HepG2 (cell line): ENCODE data around the gene TBC1D25. TPM values are rescaled to one million over a fixed set of nuclear protein-coding genes. Genes with fewer than 3 reads are reported as not detected.

Experiments
- ATAC-seq: fragments of 200-7000 bp; cut with Tn5 transposase; 3 replicates; pipeline ENCODE4 v1.9.1; 2020; ENCODE audit warnings: mild to moderate bottlenecking, moderate library complexity
- BruUV-seq: library from RNA; stranded (reverse); fragments of 400-500 nt; replicated peaks from 2 replicates; lab custom pipeline; 2021; lab: Mats Ljungman, UMichigan
- CTCF ChIA-PET: fragments of 300-600 bp; formaldehyde crosslinking; extraction: SDS; loops from one replicate; lab custom pipeline; 2021; ENCODE audit warnings: low total read pairs, inconsistent platforms, low intra/inter-chr PET ratio; lab: Yijun Ruan, JAX
- POLR2A ChIA-PET: fragments of 350-600 bp; sonication (Branson Sonifier 250); formaldehyde crosslinking; loops from one replicate; lab custom pipeline; 2020; ENCODE audit warnings: antibody characterized with exemption, inconsistent platforms; lab: Yijun Ruan, JAX
- DNase-seq: peaks from one replicate; pipeline ENCODE4 v3.0.0-alpha.2; 2015; ENCODE audit warnings: low spot score
- FAIRE-seq: peaks from 3 replicates; lab custom pipeline; 2011; peaks lifted over from hg19 to GRCh38; lab: Jason Lieb, UNC
- H2AFZ ChIP-seq: one replicate; pipeline ENCODE4 v1.6.1; 2011; ENCODE audit warnings: low read length, inconsistent platforms
- H3K27ac ChIP-seq: fragments of 300-600 bp; 3 replicates; pipeline ENCODE4 v1.8.0; 2011; ENCODE audit warnings: mixed run types, mild to moderate bottlenecking, mixed read lengths, low read length, inconsistent platforms; ENCODE audit not compliant: insufficient read depth; ENCODE audit errors: extremely low read length
- H3K27me3 ChIP-seq, 2 experiments: fragments of 200-600 bp in 1 of 2; 2 replicates in 1 of 2; 3 replicates in 1 of 2; pipeline versions ENCODE4 v1.6.0 to v1.8.0; 2011; ENCODE audit warnings: low read length in 2 of 2, mild to moderate bottlenecking in 2 of 2, moderate library complexity in 2 of 2, inconsistent platforms in 1 of 2; ENCODE audit not compliant: insufficient read depth in 2 of 2, control insufficient read depth in 1 of 2
- H3K36me3 ChIP-seq, 2 experiments: fragments of 200-600 bp in 1 of 2; replicated peaks in 1 of 2; 2 replicates in 1 of 2; 3 replicates in 1 of 2; pipeline versions ENCODE4 v1.5.1 to v1.8.0; 2011; ENCODE audit warnings: low read length in 2 of 2, inconsistent platforms in 1 of 2; ENCODE audit not compliant: insufficient read depth in 2 of 2, control insufficient read depth in 1 of 2
- H3K4me1 ChIP-seq: 2 replicates; pipeline ENCODE4 v1.5.1; 2012; ENCODE audit warnings: low read length, inconsistent platforms; ENCODE audit not compliant: insufficient read depth
- H3K4me2 ChIP-seq: 2 replicates; pipeline ENCODE4 v1.6.0; 2011; ENCODE audit warnings: low read depth, low read length, inconsistent platforms
- H3K4me3 ChIP-seq, 3 experiments: fragments of 200-600 bp in 1 of 3; sonication (generic), shearing (Covaris generic) in 1 of 3; replicated peaks in 1 of 3; 2 replicates each; pipeline ENCODE4 v1.5.1; 2011 to 2016; ENCODE audit warnings: low read length in 3 of 3, inconsistent platforms in 2 of 3, low read depth in 2 of 3, mild to moderate bottlenecking in 2 of 3, control low read depth in 1 of 3, mixed read lengths in 1 of 3; ENCODE audit not compliant: insufficient read depth in 1 of 3
- H3K79me2 ChIP-seq: one replicate; pipeline ENCODE4 v1.6.1; 2011; ENCODE audit warnings: low read length, inconsistent platforms; ENCODE audit not compliant: insufficient read depth
- H3K9ac ChIP-seq: 2 replicates; pipeline ENCODE4 v1.6.0; 2011; ENCODE audit warnings: mild to moderate bottlenecking, low read depth, low read length, inconsistent platforms; ENCODE audit not compliant: insufficient read depth
- H3K9me3 ChIP-seq: 2 replicates; pipeline ENCODE4 v1.5.1; 2012; ENCODE audit warnings: mild to moderate bottlenecking, low read length
- H4K20me1 ChIP-seq: 2 replicates; pipeline ENCODE4 v1.6.0; 2011; ENCODE audit warnings: inconsistent platforms, mild to moderate bottlenecking, low read length, moderate library complexity; ENCODE audit not compliant: insufficient read depth
- CTCF ChIP-seq: sonication (generic); formaldehyde crosslinking; IDR thresholded peaks from 2 replicates; pipeline ENCODE4 v1.5.0; 2020; ENCODE audit warnings: mild to moderate bottlenecking, missing genetic modification reagents, moderate library complexity
- FOXJ3 ChIP-seq: sonication (generic); formaldehyde crosslinking; IDR thresholded peaks from 2 replicates; pipeline ENCODE4 v1.4.0; 2020; ENCODE audit warnings: missing genetic modification reagents, mild to moderate bottlenecking, borderline replicate concordance
- IKZF1 ChIP-seq: fragments of 450-650 bp; IDR thresholded peaks from 2 replicates; pipeline ENCODE4 v1.7.1; 2016
- SALL1 ChIP-seq: sonication (generic); formaldehyde crosslinking; IDR thresholded peaks from 2 replicates; pipeline ENCODE4 v1.8.0; 2022; ENCODE audit warnings: mild to moderate bottlenecking, missing genetic modification reagents
- TBP ChIP-seq: sonication (generic); formaldehyde crosslinking; IDR thresholded peaks from 2 replicates; pipeline ENCODE4 v1.5.0; 2020; ENCODE audit warnings: missing genetic modification reagents
- ZFP82 ChIP-seq: sonication (generic); formaldehyde crosslinking; IDR thresholded peaks from 2 replicates; pipeline ENCODE4 v1.5.1; 2020; ENCODE audit warnings: mild to moderate bottlenecking, missing genetic modification reagents, borderline replicate concordance
- ZNF451 ChIP-seq: sonication (generic); formaldehyde crosslinking; IDR thresholded peaks from 2 replicates; pipeline ENCODE4 v1.5.0; 2020; ENCODE audit warnings: mild to moderate bottlenecking, missing genetic modification reagents
- ZNF850 ChIP-seq: sonication (generic); formaldehyde crosslinking; conservative IDR thresholded peaks from 2 replicates; pipeline ENCODE4 v1.9.0; 2021; ENCODE audit warnings: mild to moderate bottlenecking, missing genetic modification reagents
- WGBS: methylation state at CpG from one replicate; pipeline ENCODE4 v1.1.6; 2017; ENCODE audit warnings: low lambda C conversion rate; 5-methylcytosine and 5-hydroxymethylcytosine counted together
- in situ Hi-C: cut with HindIII; loops from 2 replicates; pipeline ENCODE4 v1.10.0; 2017; ENCODE audit warnings: low pct_unique_long_range_greater_than_20kb; ENCODE audit not compliant: extremely low pct_ligation_motif_present
- intact Hi-C: fragments of 100-400 bp; cut with micrococcal nuclease; formaldehyde crosslinking; loops from one replicate; pipeline ENCODE4 v1.10.0; 2022; ENCODE audit not compliant: unreplicated experiment
- polyA plus RNA-seq, 8 experiments: library from polyadenylated mRNA; depleted of rRNA in 3 of 8; stranded (reverse) in 7 of 8; unstranded in 1 of 8; fragments of >200 nt; fragmentation: Illumina TruSeq in 4 of 8; extraction: Trizol in 4 of 8; gene quantifications; 2 replicates each; pipeline versions ENCODE4 v1.2.1 to v1.2.3, GENCODE V29; 2011 to 2016; ENCODE audit warnings: low read depth in 4 of 8, missing spikeins in 1 of 8, mixed read lengths in 1 of 8; ENCODE audit not compliant: insufficient read depth in 1 of 8
- total RNA-seq, 5 experiments: library from RNA; depleted of rRNA; stranded (reverse); fragments of >200 nt; fragmentation: Illumina TruSeq; extraction: Trizol; gene quantifications; 2 replicates each; pipeline ENCODE4 v1.2.3, GENCODE V29; 2016; ENCODE audit warnings: low read depth in 1 of 5
- TF ChIP-seq, protein P1 (sequence below): sonication (generic); formaldehyde crosslinking; IDR thresholded peaks from 2 replicates; pipeline ENCODE4 v1.8.1; 2023; ENCODE audit warnings: missing genetic modification reagents, inconsistent platforms, borderline replicate concordance
- TF ChIP-seq, protein P2 (sequence below): sonication (generic); formaldehyde crosslinking; IDR thresholded peaks from 2 replicates; pipeline ENCODE4 v1.4.0; 2020; ENCODE audit warnings: missing genetic modification reagents

TBC1D25 gene
- total and polyA plus RNA-seq, 2 of the 13 experiments (the other 11 are each of a cell fraction or from before 2014, with no cell fraction given), result 3.5 to 4.7 TPM

- TF ChIP-seq, protein P1, sequence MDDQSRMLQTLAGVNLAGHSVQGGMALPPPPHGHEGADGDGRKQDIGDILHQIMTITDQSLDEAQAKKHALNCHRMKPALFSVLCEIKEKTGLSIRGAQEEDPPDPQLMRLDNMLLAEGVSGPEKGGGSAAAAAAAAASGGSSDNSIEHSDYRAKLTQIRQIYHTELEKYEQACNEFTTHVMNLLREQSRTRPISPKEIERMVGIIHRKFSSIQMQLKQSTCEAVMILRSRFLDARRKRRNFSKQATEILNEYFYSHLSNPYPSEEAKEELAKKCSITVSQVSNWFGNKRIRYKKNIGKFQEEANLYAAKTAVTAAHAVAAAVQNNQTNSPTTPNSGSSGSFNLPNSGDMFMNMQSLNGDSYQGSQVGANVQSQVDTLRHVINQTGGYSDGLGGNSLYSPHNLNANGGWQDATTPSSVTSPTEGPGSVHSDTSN (CRISPR knock-in tag), result no peak
- TF ChIP-seq ZNF850 (CRISPR knock-in tag) (no peak), ZNF451 (CRISPR knock-in tag) (no peak), FOXJ3 (CRISPR knock-in tag) (no peak), TBP (CRISPR knock-in tag) (no peak), IKZF1 (no peak), ZFP82 (CRISPR knock-in tag) (no peak), SALL1 (CRISPR knock-in tag) (no peak), CTCF (CRISPR knock-in tag) (no peak)
- TF ChIP-seq, protein P2, sequence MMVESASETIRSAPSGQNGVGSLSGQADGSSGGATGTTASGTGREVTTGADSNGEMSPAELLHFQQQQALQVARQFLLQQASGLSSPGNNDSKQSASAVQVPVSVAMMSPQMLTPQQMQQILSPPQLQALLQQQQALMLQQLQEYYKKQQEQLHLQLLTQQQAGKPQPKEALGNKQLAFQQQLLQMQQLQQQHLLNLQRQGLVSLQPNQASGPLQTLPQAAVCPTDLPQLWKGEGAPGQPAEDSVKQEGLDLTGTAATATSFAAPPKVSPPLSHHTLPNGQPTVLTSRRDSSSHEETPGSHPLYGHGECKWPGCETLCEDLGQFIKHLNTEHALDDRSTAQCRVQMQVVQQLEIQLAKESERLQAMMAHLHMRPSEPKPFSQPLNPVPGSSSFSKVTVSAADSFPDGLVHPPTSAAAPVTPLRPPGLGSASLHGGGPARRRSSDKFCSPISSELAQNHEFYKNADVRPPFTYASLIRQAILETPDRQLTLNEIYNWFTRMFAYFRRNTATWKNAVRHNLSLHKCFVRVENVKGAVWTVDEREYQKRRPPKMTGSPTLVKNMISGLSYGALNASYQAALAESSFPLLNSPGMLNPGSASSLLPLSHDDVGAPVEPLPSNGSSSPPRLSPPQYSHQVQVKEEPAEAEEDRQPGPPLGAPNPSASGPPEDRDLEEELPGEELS (CRISPR knock-in tag), result no peak
- Histone ChIP-seq H3K36me3 (no peaks in the 10 kb centered on the region), H4K20me1 (no peaks in the 10 kb centered on the region), H3K4me3 (no peak overlapping the region), H3K9ac (no peak overlapping the region), H3K4me1 (peaks cover 10% of the 10 kb centered on the region), H3K4me2 (no peak overlapping the region), H3K9me3 (no peaks in the 10 kb centered on the region), H2AFZ (no peak overlapping the region), H3K79me2 (no peaks in the 10 kb centered on the region), H3K27me3 (no peaks in the 10 kb centered on the region), H3K27ac (no peak overlapping the region)
- 97% methylated on average over 7 of the region's 7 CpGs for WGBS
- intact Hi-C loops, result no loop called here
- ChIA-PET POLR2A (no interaction called here), CTCF (no interaction called here)
- no peak for ATAC-seq
- BruUV-seq, result no TSS peak
- FAIRE-seq, result no peak
- in situ Hi-C loops, result no loop called here
- no peak for DNase-seq
These were observed 35.3 kb upstream of the TBC1D25 start for GRCh38 chrX:48504261-48504660.
